Suppressor macrophage (primary cell): ENCODE measurements around the gene ADARB2.

Source experiments
- DNase-seq, 4 experiments: peaks; one replicate each; pipeline ENCODE4 v3.0.0-alpha.2; 2020 to 2022

ADARB2 gene

DNA sequence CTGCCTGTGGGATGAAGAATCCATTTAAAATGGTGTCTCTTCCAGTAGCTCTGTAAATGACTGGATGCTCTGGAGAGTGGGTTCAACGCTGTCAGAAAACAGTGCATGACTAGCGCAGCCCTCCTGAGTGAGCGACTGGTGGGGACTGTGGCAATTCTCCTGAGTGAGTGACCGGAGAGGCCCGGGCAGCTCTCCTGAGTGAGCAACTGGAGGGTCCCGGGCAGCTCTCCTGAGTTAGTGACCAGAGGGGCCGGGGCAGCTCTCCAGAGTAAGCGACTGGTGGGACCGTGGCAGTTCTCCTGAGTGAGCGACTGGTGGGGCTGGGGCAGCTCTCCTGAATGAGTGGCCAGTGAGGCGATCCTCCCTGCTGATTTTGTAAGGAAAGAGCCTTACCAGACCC is 595.6 kb downstream of the ADARB2 start:
- DNase-seq: no peak

DNA sequence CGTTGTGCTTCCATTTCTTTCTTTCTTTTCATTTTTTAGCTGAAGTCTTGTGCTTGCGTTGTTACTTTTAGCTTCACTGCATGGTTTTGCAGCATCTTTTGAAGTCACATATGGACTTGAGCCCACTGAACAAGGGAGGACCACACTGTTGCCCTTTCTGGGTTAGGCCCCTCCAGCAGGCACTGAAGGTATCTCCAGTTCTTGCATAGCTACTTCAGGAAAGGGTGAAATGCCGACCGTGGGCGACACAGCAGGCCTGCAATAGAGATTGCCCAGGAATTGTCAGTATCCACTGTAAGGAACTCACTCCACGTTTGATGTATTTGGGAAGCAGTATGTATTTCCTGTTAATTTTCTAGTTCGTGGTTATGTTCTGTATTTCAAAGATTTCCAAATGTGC is 596.1 kb downstream of the ADARB2 start:
- DNase-seq: no peak

DNA sequence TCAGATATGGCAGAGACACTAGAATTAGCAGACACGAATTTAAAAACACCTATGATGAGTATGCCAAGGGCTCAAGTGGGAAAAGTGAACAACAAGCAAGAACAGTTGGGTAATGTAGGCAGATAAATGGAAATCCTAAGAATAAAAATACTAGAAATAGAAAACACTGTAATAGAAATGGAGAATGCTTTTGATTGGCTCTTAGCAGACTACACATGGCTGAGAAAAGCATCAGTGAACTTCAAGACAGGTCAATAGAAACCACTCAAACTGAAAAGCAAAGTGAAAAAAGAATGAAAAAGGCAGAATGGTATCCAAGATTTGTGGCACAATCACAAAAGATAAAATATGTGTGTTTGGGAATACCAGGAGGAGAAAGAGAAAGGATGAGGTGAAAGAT is 598.8 kb downstream of the ADARB2 start:
- no peak for DNase-seq

DNA sequence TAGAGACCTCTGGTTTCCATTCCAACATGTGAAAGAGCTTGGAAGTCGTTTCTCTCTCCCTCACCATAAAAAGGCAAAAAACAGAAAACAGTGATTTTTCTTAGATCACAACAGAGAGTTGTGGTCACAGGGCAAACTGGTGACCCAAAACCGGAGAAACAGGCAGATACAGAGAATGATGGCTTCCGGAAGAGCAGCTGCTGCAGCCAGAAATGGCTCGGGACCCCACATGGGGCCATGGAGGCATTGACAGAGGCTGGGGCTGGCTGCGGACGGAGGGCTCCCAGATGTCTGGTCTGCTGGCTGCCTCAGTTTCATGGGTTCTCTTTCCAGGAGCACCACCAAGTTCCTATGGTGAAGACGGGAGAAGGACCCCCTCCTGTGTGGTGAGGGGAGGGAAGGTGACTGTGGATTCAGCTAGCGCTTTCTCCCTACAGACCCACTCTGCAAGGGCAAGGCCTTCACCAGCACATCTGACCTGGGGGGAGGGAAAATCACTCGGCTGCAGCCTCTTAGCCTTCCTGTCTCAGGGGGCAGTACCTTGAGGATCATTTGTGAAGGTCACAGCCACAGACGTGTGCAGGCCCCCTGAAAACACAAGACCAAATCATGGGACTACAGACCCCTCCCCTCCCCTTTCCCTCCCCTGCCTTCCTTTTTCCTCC is 599.7 kb downstream of the ADARB2 start:
- no peak for DNase-seq

DNA sequence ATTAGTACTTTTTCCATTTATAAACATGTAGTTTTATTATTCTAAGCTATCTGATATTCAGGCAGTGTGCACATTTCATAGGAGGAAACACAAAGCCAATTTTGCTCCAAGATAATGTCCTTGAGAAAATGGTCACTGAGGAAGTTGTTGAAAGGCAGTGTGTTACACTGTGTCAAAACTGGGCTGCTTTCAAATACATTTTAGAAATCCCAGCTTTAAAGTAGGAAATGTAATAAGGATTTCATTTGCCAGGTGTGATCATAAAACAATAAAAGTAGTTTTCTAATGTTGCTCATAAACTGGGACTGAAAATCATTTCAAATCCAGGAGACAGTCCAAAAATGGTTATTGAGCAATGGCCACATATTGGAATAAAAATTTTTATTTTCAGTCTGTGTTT is 601.1 kb downstream of the ADARB2 start:
- no peak for DNase-seq

DNA sequence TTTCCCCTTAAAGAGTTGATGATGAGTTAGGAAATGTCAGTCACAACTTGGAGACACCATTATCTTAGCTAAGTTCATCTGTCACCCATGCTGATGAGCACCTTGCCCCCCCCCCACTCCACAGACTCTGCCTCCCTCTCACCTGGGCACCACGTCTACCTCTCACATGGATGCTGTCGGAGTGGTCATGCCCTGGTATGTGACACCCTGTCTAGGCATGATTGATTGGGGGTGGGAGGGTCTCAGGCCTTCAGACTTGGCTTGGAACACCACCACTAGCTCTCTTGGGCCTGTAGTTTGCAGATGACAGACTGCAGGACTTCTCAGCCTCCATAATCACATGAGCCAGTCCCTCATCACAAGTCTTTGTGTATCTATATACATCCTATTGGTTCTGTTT is 603.2 kb downstream of the ADARB2 start:
- no peak for DNase-seq

DNA sequence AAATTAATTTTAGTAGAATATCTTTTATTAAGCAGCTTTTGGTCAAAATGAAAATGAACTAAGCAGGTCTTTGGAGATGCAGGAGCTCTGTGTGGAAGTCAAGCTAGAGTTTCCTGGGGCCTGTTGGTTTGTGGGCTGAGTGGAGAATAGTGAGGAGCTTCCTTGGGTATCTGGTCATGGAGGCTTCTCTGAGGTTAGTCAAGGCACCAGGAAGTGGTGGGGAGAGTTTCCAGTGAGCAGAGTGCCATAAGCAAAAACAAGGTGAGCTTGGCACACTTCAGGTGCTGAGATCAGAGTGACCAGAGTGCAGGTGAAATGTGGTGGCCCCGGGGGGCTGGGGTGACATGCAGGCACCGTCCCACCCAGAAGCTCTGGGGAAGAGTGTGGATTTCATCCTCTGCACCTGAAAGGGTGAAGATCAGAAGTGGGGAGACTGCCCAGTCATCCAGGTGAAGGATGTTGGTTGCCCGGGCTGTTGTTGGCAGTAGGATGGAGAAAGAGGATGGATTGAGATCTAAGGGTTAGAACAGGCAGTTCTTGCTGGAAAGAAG is 603.8 kb downstream of the ADARB2 start:
- no peak for DNase-seq

DNA sequence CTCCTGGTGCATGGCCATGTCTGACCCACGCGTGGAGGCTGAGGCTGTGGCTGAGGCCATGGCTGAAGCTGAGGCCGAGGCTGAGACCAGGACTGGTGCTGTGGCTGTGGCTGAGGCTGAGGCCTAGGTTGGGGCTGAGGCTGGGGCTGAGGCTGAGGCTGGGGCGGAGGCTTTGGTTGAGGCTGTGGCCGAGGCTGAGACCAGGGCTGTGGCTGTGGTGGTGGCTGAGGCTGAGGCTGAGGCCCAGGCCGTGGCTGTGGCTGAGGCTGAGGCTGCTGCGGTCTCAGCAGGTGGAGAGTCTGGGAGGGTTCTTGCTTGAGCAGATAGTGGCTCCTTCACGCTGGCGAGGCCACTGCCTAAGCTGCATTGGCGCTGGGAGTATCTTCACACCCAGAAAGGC is 604.7 kb downstream of the ADARB2 start:
- no peak for DNase-seq

DNA sequence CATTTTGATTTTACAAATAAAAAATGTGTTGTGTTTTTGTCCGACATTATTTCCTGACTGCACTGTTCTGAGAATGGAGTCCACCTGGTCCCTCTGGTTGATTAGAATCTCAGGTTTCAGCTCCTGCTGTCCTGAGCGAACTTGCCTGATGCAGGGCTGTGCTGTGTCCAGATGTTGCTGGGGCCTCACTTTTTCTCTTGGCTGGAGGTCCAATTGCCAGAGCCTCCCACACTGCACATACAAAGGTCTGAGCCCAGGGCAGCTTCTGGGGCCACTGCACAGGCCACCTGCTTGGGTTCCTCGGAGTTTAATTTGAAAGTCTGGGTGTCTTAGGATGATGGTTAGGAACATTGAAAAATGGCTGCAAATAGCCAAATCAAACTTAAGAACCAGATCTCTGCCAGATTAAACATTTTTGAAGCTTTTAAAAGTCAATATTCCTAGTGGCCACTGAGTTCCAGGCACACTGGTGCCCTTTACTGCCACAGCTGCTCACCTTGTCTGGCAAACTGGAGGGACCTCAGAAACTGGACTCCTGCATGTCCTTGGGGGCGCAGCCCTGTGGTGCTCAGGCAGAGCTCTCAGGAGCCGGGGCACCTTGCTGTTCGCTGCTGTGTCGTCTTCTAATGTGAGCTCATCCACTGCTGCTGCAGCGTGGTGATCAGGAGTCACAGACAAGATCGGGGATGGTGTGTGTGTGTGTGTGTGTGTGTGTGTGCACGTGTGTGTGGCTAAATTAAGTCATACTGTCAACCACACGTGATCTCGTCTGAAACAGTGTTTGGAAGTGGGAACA is 606.1 kb downstream of the ADARB2 start:
- no peak for DNase-seq

DNA sequence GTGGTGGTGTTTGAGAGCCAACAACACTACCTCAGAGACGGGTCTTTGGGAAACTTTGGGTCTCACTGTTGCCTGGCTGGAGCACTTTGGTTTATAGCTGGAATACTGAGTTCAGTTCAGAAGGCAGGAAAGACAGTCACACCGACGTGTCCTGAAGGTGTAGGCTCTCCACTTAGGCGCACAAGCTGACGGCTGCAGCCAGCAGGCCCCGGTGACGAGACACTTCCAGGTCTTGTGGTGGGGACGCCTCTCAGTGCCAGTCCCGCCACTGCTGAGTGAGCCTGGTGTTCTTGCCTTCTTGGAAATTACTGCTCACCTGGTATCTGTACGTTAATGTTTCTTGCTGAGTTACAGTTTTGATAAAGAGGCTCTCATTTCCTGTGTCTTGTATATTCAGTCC is 607.1 kb downstream of the ADARB2 start:
- no peak for DNase-seq

DNA sequence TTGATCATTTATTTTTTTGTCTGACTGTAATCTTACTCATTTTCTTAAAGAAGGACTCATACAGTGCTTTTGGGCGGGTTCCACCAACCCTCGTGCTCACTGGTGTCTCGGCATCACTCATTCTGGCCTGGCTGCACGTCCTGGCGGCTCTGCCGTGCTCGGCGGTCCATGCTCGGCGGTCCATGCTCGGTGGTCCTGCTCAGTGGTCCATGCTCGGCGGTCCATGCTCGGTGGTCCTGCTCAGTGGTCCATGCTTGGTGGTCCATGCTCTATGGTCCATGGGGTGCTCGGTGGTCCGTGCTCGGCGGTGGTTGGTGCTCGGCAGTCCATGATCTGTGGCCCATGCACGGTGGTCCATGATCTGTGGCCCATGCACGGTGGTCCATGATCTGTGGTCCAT is 608.7 kb downstream of the ADARB2 start:
- DNase-seq: no peak

DNA sequence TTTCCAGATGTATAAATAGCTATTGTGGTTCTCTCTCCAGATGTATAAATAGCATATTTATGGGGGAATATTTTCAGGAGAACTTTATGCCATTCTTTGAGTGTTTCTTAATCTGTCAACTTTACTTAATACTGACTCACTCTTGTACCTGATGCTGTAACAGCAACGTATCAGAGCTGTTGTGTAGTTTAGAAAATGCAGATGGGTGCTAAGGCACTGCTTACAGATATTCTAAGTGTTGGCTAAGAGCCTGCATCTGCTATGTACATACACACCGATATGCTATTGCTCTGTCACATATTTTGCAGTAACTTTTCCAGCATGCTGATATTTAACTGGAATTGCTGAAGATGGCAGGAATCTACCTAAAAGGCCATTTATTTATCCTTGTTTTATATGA is 609.2 kb downstream of the ADARB2 start:
- DNase-seq: no peak

DNA sequence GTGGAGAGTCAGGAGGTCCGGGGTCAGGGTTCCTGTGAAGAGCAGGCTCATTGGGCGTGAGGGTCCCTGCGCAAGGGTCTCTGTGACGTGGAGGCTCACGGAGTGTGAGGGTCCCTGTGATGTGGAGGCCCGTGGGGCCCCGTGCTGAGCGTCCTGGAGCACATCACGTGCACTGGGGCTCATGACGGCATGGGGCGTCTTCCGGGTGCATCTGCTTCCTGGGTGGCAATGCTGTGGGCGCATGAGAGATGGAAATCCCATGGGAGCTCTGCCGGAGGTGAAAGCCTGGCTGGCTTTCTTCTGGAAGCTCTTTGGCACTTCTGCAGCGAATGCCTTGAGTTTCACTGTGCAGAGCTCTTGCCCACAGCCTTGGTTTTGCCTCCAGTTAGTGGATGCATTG is 609.7 kb downstream of the ADARB2 start:
- DNase-seq: no peak
